Activated T-helper 1 cell treated with anti-CD3 and anti-CD28 coated beads, Interleukin-12 subunit alpha, Interleukin-12 subunit beta, Interleukin-2, Interleukin-4 antibody, amounts not matched to agents 30 ng/mL and 10 ng/mL and 1 ng/mL, durations not matched to agents 14 hours and 24 hours and 36 hours (primary cell): ENCODE measurements around the gene TTC9B. TPM values are rescaled to one million over a fixed set of nuclear protein-coding genes. Genes with fewer than 3 reads are reported as not detected.

Source experiments
- DNase-seq: peaks from one replicate; pipeline ENCODE4 v3.0.0; 2021; ENCODE audit warnings: low spot score
- H3K27ac Mint-ChIP-seq: one replicate; pipeline ENCODE4 v1.8.0; 2021; ENCODE audit warnings: mild to moderate bottlenecking, mixed read lengths
- H3K27me3 Mint-ChIP-seq: one replicate; pipeline ENCODE4 v1.8.0; 2022; ENCODE audit warnings: mild to moderate bottlenecking, moderate library complexity, mixed read lengths; ENCODE audit not compliant: insufficient read depth
- H3K36me3 Mint-ChIP-seq: one replicate; pipeline ENCODE4 v1.8.0; 2021; ENCODE audit warnings: low read depth, mixed read lengths
- H3K4me1 Mint-ChIP-seq: one replicate; pipeline ENCODE4 v1.8.0; 2021; ENCODE audit warnings: low read depth, mixed read lengths
- H3K4me3 Mint-ChIP-seq: one replicate; pipeline ENCODE4 v1.8.0; 2021; ENCODE audit warnings: mild to moderate bottlenecking, moderate library complexity, mixed read lengths
- H3K9me3 Mint-ChIP-seq: one replicate; pipeline ENCODE4 v1.8.0; 2021; ENCODE audit warnings: mixed read lengths
- intact Hi-C: fragments of 100-400 bp; cut with micrococcal nuclease; formaldehyde crosslinking; loops from one replicate; pipeline ENCODE4 v1.15.1; 2024
- total RNA-seq: library from RNA; stranded (reverse); gene quantifications from 2 replicates; pipeline ENCODE4 v1.2.3, GENCODE V29; 2022

The TTC9B gene
- total RNA-seq, 1 donor from 2014 or later: not detected

DNA sequence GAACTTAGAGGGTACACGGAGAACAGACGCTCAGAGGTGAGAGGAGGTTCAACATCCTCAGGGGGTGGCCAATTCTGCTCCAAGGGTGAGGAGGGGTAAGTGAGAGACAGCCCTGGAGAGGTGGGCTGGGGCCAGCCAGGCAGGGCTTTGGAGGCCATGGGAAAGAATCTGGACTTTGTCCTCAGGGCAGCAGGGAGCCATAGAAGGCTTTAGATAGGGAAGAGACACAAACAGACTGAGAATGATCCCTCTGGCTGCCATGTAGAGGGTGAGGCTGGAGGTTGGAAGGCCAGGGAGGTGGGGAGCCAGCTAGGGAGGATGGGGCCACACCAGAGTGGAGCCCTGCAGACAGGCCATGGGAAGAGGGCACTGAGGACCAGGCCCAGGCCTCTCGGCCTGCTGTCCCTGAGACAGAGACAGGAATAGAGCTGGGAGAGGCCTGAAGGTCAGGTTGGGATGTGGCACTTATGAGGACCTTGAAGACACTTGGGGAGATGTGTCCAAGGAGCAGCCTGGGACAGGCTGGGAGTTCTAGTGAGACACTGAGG, 37.5 kb upstream of the TTC9B start:
- intact Hi-C loops: no loop called here
- H3K9me3 Mint-ChIP-seq: no peaks in the 10 kb centered on the region
- peaks cover 28% of the 10 kb centered on the region for H3K36me3 Mint-ChIP-seq
- H3K4me1 Mint-ChIP-seq: peaks cover 7% of the 10 kb centered on the region
- no peaks in the 10 kb centered on the region for H3K27me3 Mint-ChIP-seq
- no peak overlapping the region for H3K27ac Mint-ChIP-seq
- no peak overlapping the region for H3K4me3 Mint-ChIP-seq
- DNase-seq: no peak

DNA sequence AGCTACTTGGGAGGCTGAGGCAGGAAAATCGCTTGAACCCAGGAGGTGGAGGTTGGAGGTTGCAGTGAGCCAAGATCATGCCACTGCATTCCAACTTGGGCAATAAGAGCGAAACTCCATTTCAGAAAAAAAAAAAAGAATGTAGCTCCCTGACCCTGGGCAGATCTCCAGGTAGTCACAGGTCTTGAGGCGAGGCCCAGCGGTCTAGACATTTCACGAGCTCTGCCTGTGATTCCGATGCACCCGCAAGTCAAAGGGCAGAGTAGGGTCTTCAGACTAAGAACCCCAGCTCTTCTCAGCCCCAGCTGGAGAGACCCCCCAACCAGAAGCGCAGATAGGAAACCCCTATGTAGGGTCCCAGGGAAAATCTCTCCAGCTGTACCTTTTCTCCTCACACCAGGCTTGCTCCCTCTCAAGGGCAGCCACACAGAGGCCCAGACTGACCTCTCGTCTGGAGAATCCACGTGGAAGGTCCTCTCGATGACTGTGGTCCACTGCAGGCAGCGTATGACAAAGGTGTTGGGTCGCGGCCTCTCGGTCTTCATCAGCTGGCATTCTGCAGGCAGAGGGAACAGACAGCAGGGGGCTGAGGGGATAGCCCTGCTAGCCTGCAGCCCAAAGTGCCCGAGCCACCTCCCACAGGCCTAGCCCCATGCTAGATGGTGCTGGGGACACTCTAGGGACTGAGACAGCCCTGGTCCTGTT, 36.7 kb upstream of the TTC9B start:
- Mint-ChIP-seq H3K27ac (no peak overlapping the region), H3K27me3 (no peaks in the 10 kb centered on the region), H3K9me3 (no peaks in the 10 kb centered on the region), H3K36me3 (peaks cover 30% of the 10 kb centered on the region), H3K4me3 (no peak overlapping the region), H3K4me1 (peaks cover 7% of the 10 kb centered on the region)
- DNase-seq: no peak
- intact Hi-C loops: no loop called here

DNA sequence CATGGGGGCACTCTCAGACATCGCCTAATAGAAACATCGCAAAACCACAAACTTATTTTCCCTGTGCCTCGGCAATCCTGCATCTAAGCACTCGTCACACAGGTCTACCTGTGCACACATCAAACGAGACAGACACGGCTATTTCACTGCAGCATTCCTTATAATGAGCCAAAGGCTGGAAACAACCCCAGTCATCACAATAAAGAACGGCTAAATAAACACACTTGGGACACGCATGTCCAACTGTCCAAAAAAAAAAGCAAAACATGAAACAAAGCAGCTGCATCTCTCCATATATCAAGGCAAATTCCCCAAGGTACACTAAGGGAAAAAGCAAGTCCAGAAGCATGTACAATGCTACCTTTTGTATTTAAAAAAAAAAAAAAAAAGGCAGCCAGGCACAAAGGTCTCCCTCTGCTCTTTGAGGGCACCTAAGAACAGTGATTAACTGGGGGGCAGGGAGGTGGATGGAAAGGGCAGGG, 35.5 kb upstream of the TTC9B start:
- intact Hi-C loops: no loop called here
- Mint-ChIP-seq H3K36me3 (peaks cover 33% of the 10 kb centered on the region), H3K27ac (no peak overlapping the region), H3K9me3 (no peaks in the 10 kb centered on the region), H3K4me1 (no peaks in the 10 kb centered on the region), H3K27me3 (no peaks in the 10 kb centered on the region), H3K4me3 (no peak overlapping the region)
- no peak for DNase-seq

DNA sequence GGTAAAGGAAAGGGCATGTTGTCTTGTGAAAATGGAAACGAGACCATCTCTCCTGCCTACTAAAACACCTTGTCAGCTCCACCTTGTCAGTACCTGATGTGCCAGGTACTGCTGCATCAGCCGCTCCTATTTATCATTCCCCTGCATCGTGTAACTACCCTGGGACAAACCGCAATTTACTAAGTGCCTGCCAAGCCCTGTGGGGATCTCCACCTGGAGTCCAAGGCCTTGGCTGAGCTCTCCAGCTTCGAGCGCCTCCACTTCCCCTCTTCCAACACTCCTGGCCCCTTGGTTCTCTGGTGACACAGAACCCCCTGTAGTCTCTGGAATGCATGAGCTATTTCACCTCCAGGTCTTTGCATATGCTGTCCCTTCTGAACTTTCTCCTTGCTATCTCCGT, 34.2 kb upstream of the TTC9B start:
- H3K9me3 Mint-ChIP-seq: no peaks in the 10 kb centered on the region
- intact Hi-C loops: no loop called here
- peaks cover 31% of the 10 kb centered on the region for H3K36me3 Mint-ChIP-seq
- no peak for DNase-seq
- no peak overlapping the region for H3K27ac Mint-ChIP-seq
- H3K27me3 Mint-ChIP-seq: no peaks in the 10 kb centered on the region
- no peaks in the 10 kb centered on the region for H3K4me1 Mint-ChIP-seq
- H3K4me3 Mint-ChIP-seq: no peak overlapping the region

DNA sequence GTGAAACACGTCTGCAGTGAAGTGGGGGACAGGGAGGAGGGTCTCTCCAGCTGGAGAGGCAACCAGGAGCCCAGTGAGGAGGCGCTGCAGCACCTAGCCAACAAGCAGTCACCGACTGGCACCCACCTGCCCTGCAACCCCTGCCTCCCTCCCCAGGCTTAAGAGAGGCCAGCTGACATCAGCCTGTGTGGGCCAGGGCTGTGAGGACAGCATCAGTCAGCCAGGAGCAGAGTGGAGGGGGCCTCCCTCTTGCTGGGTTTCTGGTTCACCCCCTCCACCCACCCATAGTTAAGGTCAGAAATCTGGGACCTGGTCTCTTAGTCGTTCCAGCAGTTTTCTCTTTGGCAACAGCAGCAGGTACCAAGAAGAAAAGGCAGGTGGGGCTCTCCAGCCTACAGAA, 33.8 kb upstream of the TTC9B start:
- H3K27ac Mint-ChIP-seq: no peak overlapping the region
- peaks cover 31% of the 10 kb centered on the region for H3K36me3 Mint-ChIP-seq
- DNase-seq: no peak
- H3K27me3 Mint-ChIP-seq: no peaks in the 10 kb centered on the region
- H3K9me3 Mint-ChIP-seq: no peaks in the 10 kb centered on the region
- intact Hi-C loops: no loop called here
- no peak overlapping the region for H3K4me3 Mint-ChIP-seq
- H3K4me1 Mint-ChIP-seq: no peaks in the 10 kb centered on the region

DNA sequence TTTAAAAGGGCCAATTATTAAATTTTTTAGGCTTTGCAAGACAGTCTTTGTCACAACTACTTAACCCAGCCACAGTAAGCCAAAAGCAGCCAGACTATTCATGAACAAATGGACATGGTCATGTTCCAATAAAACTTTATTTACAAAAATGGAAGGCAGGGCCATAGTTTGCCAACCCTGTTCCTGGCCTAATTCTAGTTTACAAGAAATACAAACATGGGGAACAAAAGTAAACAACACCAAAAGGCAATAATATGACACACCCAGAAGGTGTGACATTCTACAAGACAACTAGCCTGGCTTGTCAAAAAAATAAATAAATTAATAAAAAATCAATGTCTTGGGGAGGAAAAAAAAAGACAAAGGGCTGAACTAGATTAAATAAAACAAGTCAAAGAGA, 33.1 kb upstream of the TTC9B start:
- no peaks in the 10 kb centered on the region for H3K4me1 Mint-ChIP-seq
- no peaks in the 10 kb centered on the region for H3K9me3 Mint-ChIP-seq
- H3K36me3 Mint-ChIP-seq: peaks cover 31% of the 10 kb centered on the region
- no peak overlapping the region for H3K4me3 Mint-ChIP-seq
- no peaks in the 10 kb centered on the region for H3K27me3 Mint-ChIP-seq
- no peak overlapping the region for H3K27ac Mint-ChIP-seq
- intact Hi-C loops: no loop called here
- DNase-seq: no peak

DNA sequence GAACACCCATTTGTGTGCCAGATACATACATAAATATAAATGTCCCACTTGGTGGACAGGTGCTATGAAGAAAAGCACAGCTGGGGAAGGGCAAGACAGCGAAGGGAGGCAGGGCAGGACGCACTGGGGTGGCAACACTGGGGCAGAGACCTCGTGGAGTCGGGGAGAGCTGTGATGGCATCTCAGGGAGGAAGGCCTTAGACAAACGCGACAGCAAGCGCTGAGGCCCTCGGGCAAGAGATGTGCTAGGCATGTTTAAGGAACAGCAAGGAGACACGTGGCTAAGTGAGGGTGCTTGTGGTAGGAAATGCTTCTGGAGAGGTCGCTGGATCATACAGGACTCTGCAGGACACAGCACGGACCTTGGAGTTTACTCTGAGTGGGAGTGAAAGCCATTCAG, 31.6 kb upstream of the TTC9B start:
- Mint-ChIP-seq H3K27ac (no peak overlapping the region), H3K9me3 (no peaks in the 10 kb centered on the region), H3K4me3 (no peak overlapping the region), H3K27me3 (no peaks in the 10 kb centered on the region), H3K36me3 (peaks cover 16% of the 10 kb centered on the region), H3K4me1 (no peaks in the 10 kb centered on the region)
- intact Hi-C loops: no loop called here
- no peak for DNase-seq

DNA sequence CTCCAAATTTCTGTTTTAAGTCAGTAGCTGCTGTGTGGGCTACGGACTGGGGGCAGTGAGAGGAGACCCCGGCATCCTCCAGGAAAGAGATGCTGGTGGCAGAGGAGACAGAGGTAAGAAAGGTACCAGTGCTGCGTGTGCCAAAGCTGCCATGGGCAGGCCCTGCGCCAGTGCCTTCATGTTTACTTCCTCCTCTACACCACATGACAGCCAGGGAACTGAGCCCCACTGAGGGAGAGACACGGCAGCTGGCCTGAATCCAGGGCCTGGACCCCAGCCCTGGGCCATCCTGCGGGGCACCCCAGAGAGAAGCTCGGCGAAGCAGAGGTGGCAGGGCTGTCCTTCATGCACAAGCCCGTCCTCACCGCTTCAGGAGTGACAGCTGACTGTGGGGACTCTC, 31.0 kb upstream of the TTC9B start:
- H3K27me3 Mint-ChIP-seq: no peaks in the 10 kb centered on the region
- no peaks in the 10 kb centered on the region for H3K4me1 Mint-ChIP-seq
- H3K27ac Mint-ChIP-seq: no peak overlapping the region
- no peaks in the 10 kb centered on the region for H3K9me3 Mint-ChIP-seq
- peaks cover 16% of the 10 kb centered on the region for H3K36me3 Mint-ChIP-seq
- no peak for DNase-seq
- no peak overlapping the region for H3K4me3 Mint-ChIP-seq
- intact Hi-C loops: no loop called here

DNA sequence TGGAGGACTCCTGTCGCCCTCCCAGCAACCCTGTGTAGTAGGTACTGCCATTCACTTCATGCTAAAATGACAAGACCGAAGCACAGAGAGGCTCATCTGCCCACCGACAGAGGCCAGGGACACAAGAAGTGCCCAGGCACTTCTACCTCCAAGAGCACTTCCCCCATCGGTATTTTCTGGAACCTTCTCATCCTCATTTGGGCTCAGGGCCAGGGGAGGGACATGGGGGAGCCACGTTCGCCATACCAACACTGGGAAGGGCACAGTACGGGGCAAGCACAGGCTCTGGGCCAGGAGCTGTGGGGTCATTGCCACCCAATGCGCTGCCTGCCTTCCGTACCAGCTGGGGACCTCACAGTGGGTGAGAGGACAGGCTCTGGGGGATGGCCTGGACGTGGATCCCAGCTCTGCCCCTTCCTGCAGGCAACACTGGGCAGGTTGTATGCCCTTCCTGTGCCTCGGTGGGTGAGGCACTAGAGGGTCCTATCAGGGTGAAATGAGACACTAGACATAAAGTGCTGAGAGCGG, 29.6 kb upstream of the TTC9B start:
- DNase-seq: no peak
- H3K27me3 Mint-ChIP-seq: no peaks in the 10 kb centered on the region
- H3K27ac Mint-ChIP-seq: no peak overlapping the region
- no peaks in the 10 kb centered on the region for H3K4me1 Mint-ChIP-seq
- H3K36me3 Mint-ChIP-seq: peaks cover 9% of the 10 kb centered on the region
- no peaks in the 10 kb centered on the region for H3K9me3 Mint-ChIP-seq
- H3K4me3 Mint-ChIP-seq: no peak overlapping the region
- intact Hi-C loops: no loop called here

DNA sequence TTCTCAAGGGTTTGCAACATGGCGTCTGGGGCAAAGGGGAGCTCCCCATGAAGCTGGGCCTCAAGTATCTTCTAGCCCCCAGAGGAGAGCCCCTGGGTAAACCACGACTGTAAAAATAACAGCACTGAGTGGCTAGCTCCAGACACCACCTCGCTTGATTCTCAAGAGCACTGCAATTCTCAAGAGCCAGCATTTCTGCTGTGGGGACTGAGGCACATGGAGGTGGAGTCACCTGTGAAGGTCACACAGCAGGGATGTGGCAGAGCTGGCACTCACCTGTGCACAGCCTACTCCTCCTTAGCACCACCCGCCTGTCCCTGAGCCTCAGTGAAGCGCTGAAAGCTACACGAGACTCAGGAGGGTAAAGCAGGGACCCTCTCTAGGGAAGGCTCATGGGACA, 29.0 kb upstream of the TTC9B start:
- Mint-ChIP-seq H3K27ac (no peak overlapping the region), H3K27me3 (no peaks in the 10 kb centered on the region), H3K36me3 (peaks cover 6% of the 10 kb centered on the region), H3K4me3 (no peak overlapping the region), H3K9me3 (no peaks in the 10 kb centered on the region), H3K4me1 (no peaks in the 10 kb centered on the region)
- no peak for DNase-seq
- intact Hi-C loops: no loop called here

DNA sequence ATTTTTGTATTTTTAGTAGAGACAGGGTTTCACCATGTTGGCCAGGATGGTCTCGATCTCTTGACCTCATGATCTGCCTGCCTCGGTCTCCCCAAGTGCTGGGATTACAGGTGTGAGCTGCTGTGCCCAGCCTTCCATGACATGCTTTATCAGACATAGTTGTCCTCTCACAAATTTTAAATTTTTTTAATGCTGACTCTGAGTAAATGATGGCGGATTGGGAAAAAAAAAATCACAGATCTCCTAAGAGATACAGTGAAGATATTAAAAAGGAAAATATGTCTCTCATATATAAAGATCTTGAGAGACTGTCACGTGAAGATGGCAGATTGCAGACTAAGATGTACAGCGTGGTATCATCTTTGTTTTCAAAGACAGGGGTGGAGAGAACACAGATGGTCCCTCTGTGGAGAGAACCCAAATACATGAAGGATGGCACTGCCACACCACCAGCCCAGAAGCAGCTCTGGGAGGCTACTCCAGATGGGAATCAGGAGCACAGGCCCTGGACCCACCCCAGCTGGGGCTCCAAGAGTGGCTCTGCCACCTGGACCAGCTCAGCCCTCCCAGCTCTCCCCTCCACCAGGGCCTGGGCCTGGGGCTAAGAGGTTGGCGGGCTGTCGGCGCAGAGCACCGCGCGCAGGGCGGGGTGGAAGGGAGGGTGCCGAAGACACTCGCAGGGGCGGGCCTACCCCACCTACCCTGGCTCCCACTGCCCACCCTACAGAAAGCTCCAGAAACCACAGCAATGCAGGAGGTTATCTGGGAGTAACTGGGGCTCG, 28.3 kb upstream of the TTC9B start:
- DNase-seq: no peak
- H3K4me1 Mint-ChIP-seq: no peaks in the 10 kb centered on the region
- intact Hi-C loops: no loop called here
- no peak overlapping the region for H3K27ac Mint-ChIP-seq
- peaks cover 6% of the 10 kb centered on the region for H3K36me3 Mint-ChIP-seq
- no peaks in the 10 kb centered on the region for H3K9me3 Mint-ChIP-seq
- no peak overlapping the region for H3K4me3 Mint-ChIP-seq
- H3K27me3 Mint-ChIP-seq: no peaks in the 10 kb centered on the region

DNA sequence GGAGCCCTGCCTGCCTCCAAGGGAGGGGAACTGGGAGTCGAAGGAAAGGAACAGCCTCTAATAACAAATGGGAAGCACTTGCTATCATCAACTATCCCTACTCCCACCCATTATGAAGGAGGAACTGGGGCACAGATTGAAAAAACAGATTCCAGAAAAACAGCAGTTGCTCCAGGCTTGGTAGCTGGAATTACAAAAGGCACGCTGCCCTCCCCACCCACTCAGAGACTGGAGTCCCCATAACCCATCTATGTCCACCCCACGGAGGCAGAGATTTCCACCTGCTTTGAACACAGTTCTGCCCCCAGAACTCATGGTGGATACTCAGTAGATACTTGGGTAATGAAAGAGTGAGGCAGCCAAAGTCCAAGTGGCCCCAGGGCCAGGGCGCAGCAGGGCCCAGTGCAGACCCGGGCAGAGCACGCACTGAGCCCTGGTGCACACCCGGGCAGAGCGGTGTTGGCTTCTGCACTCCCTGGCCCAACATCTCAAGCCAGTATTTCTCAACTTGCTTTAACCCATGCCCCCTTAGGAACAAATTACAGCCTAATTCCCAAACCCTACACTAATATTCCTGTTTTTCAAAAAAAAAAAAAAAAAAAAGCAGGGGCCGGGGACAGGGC, 27.4 kb upstream of the TTC9B start:
- intact Hi-C loops: no loop called here
- Mint-ChIP-seq H3K27me3 (no peaks in the 10 kb centered on the region), H3K36me3 (peaks cover 10% of the 10 kb centered on the region), H3K4me3 (no peak overlapping the region), H3K4me1 (no peaks in the 10 kb centered on the region), H3K9me3 (no peaks in the 10 kb centered on the region), H3K27ac (no peak overlapping the region)
- DNase-seq: no peak
